ENCODE results near the gene NFYC.

NFYC gene

DNA sequence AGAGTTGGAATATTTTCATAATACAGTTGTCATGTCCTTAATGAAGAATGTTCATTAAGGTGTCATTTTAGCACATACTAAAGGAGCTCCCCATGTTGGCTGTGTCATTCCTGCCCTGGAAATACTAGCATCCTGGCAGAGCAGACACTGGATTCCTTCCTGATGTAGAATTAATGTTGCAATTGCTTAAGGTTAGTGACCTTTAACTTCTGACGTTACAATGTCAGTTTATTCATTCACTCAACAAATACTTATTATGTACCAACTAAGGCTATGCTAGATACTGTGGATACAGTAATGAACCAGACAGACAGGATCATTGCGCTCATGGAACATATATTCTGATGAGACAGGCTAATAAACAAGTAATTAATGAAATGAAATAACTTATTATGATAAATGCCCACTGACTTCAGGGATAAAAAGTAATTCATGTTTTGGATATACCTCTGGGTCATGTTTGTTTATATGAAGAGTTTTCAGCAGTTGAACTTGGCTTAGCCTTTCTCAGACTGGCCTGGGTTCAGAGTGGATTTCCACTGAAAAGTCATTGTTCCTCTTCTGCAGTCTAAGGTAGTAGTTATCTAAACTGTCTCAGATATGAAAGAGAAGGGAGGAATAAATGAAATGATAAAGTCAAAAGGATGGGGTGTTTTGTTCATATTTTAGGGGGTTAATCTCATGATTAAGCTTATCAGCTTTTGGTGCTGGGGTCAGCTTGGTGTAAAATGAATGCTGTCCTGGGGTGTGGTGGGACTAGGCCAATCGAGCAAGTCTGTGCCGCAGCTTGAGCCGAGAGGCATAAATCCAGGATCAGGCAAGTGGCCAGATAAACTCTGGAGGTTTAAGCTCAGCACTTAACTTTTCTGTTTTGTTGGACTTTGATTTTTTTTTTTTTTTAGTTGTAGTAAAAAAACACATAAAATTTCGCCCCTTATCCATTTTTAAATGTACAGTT lies 48.8 kb downstream of the NFYC start:
- no peak for DNase-seq

GRCh38 chr1:40740997-40741736 lies 49.7 kb downstream of the NFYC start:
- no peak for DNase-seq

GRCh38 chr1:40742363-40743061 lies 51.0 kb downstream of the NFYC start:
- no peak for DNase-seq

DNA sequence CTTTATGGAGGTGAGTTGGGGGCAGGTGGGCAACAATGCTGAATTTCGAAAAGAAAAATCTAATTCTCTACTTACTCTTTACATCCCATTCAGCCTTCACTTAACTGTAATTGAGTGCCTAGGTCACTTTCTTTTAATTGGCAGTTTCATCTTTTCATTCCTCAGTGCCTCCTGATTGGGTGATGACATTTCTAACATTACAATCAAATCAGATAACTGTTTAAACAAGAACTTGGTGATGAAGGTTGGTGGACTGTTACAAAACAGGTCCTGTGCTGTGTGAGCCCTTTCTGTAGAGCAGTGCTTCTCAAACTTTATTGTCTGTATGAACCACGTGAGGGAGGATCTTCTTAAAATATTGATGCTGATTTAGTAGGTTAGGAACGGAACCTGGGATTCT lies 51.9 kb downstream of the NFYC start:
- no peak for DNase-seq

GRCh38 chr1:40743860-40744259 lies 52.4 kb downstream of the NFYC start:
- no peak for DNase-seq

- no peak for DNase-seq
These were observed 53.7 kb downstream of the NFYC start for GRCh38 chr1:40745176-40745575.

GRCh38 chr1:40746344-40747090 lies 55.0 kb downstream of the NFYC start:
- DNase-seq = no peak

GRCh38 chr1:40748841-40749718 lies 57.6 kb downstream of the NFYC start:
- no peak for DNase-seq

DNA sequence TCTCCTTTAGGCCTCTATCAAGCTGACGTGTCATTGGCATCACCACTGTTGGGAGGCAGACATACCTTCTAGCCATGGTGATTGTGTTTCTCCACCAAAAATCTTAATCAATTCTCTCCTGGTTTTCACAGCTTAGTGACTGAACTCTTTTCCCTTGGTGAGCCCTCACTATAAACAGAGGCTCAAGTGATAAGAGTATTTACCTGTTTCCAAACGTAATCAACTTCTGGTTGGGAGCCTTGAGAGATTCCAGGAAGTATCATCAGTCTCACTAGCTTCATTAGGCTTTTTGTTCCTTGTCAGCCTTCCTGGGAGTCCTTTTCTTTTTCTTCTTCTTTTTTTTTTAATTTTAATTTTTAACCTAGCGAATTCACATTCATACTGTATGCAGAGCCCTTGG lies 58.3 kb downstream of the NFYC start:
- DNase-seq = no peak

- DNase-seq = no peak
These were observed 59.0 kb downstream of the NFYC start for GRCh38 chr1:40750451-40750908.

GRCh38 chr1:40751802-40752201 lies 60.3 kb downstream of the NFYC start:
- DNase-seq = no peak

- no peak for DNase-seq
These were observed 61.8 kb downstream of the NFYC start for GRCh38 chr1:40753142-40753882.

DNA sequence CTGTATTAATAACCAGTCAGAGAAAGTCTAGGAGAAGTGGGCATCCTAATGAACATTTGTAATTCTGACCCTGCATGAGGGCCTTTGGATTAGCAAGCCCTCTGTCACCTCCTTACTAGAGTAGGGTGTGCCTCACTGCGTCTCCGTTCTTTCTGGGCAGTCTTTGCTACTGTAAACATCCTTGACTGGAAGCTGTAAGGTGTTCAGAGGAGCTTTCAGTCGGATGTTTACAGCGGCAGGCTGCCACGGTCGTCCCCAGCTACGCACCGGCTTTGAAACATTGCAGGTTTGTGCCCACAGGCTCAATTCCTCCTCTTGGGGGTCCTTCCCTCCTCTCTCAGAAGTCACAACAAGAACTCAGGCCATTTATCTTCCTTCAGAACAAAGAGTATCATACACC lies 62.7 kb downstream of the NFYC start:
- no peak for DNase-seq

GRCh38 chr1:40755067-40755466 lies 63.6 kb downstream of the NFYC start:
- no peak for DNase-seq

DNA sequence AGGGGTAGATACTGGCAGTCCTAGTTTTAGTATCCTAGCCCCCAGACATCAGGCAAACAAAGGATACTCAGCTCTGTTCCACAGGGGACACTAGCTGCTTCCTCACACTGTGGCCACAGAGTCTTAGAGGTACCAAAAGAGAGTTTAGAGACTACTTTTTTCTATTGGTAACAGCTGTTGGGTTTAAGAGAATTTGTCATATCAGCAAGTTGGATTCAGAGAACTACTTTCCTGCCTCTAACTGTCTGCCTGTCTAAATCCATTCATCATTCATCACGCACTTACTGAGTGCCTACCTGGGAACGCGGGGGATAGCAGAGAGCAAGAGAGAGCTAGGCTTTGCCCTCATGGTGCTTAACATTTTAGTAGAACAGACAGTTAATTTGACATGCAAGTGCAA lies 65.0 kb downstream of the NFYC start:
- no peak for DNase-seq

DNA sequence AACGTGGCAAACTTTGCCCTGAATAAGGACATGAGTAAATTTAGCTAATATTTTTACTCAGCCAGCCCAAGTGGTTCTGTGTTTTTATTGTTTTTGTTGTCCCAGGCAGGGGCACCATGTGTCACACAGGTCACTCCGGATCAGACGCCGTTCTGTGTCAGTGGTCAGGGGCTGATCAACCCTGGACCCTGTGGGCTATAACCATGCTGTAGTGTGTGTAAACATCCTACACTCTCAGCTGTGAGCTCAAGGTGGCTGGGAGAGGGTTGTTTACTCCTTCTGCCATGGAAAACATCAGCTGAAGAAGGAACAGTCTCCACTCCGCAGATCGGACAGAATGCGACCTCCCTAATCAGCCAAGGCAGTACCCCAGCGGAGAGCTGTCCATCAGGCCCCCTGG lies 65.6 kb downstream of the NFYC start:
- no peak for DNase-seq

- no peak for DNase-seq
These were observed 66.5 kb downstream of the NFYC start for GRCh38 chr1:40758004-40758403.

DNA sequence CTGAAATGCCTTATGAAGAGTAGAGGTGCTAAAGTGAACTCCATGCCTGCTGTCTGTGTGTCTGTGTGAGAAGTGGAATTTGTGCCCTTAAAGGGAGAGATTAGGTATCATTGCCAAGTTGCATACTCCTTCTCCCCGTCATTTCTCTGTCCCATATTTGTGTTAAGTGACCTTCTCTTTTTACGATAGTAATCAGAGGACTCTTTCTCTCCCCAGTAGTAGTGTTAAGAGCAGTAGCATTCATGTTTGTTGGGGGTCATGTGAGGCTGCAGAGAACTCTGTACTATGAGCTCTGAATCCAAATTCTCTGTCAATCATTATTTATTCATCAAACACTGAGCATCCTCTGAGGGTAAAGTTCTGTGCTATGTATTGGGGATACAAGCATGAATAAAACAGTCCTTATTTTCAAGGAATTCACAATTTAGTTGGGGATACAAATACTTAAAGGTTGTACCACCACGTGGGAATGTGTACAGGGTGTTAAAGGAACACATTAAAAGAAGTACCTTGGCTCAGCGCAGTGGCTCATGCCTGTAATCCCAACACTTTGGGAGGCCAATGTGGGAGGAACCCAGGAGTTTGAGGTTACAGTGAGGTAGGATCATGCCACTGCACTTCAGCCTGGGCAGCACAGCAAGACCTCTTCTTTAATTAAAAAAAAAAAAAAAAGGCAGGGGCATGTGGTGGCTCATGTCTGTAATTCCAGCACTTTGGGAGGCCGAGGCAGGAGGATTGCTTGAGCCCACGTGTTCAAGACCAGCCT lies 67.3 kb downstream of the NFYC start:
- no peak for DNase-seq

GRCh38 chr1:40760984-40761383 lies 69.5 kb downstream of the NFYC start:
- DNase-seq = no peak

Measured in GOT3 (cell line).